ENCODE data around the gene CASD1.

Gene CASD1

GRCh38 chr7:94509264-94509886 lies at the start of gene CASD1:
CASD1 (plus strand) TSS chr7:94509809; CDS start chr7:94510085, 276 bp downstream.
- peak; percentile 66 for DNase-seq

GRCh38 chr7:94466516-94466915 lies 43.1 kb upstream of the CASD1 start:
- DNase-seq: no peak

GRCh38 chr7:94471604-94472003 lies 38.0 kb upstream of the CASD1 start:
- no peak for DNase-seq

DNA sequence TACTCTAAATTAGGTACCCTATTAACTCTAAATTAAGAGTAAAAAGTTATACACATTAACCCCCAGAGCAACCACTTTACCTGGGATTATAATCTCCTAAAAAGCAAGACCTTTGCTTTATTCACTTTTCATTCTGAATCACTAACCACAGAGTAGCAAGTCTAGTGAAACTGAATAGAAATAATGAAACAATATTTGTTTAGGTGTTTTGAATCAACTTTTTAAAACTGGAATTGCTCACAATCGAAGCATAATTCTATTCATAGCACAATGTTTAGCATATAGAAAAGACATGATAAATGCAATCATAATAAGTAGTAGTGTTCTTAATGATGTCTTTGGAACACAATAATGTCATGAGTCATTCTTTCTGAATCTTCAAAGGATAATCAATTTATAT lies 37.0 kb upstream of the CASD1 start:
- no peak for DNase-seq

DNA sequence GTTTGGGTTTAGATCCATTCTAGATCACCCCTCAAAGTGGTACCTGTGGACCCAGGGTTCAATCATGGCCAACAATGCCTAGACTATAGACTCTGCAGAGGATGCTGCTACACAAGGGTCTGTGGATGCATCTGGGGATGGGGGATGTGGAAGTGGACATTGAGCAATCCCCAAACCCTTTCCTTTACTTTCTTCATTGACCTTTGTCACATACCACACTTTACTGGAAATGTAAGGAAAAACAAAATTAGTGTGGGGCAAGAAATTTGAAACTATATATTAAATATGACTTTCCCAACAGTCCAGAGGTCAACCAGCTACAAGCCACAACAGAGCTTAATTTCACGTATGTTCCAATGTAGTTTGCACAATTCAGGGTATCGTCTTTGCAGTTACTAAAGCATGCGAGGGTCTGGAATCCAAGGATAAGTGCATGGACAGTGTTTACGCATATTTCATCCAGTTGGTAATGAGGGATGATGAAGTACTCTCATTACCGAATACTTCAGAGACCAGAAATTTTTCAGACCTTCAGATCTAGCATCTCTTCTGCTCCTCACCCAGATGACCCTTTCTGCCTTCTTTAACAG lies 33.3 kb upstream of the CASD1 start:
- DNase-seq: no peak

GRCh38 chr7:94477878-94478277 lies 31.7 kb upstream of the CASD1 start:
- DNase-seq: no peak

- no peak for DNase-seq
Measured at GRCh38 chr7:94478648-94479214, 30.9 kb upstream of the CASD1 start.

- DNase-seq: no peak
Measured at GRCh38 chr7:94481279-94481678, 28.3 kb upstream of the CASD1 start.

DNA sequence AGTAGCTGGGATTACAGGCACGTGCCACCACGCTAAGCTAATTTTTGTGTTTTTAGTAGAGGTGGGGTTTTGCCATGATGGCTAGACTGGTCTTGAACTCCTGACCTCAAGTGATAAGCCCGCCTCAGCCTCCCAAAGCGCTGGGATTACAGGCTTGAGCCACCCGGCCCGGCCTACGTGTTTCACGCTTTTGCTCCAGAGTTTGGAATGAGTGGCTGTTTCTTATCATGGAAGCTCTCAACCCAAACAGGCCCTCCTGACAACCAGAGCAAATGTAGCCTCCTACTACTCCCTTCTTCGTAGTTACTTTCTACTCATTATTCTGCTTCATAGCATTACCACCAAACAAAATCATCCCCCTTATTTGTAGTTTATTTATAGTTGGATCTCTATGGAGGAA lies 26.8 kb upstream of the CASD1 start:
- DNase-seq: no peak

- DNase-seq: no peak
Measured at GRCh38 chr7:94483843-94484242, 25.8 kb upstream of the CASD1 start.

GRCh38 chr7:94486216-94486615 lies 23.4 kb upstream of the CASD1 start:
- no peak for DNase-seq

DNA sequence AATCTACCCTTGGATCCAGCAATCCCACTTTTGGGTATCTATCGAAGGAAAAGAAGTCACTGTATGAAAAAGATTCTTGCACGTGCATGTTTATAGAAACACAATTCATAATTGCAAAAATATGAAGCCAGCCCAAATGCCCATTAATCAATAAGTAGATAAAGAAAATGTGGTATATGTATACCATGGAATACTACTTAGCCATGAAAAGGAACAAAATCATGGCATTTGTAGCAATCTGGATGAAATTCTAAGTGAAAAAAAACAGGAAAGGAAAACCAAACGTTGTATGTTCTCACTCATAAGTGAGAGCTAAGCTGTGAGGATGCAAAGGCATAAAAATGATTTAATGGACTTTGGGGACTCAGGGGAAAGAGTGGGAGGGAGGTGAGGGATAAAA lies 18.2 kb upstream of the CASD1 start:
- DNase-seq: no peak

DNA sequence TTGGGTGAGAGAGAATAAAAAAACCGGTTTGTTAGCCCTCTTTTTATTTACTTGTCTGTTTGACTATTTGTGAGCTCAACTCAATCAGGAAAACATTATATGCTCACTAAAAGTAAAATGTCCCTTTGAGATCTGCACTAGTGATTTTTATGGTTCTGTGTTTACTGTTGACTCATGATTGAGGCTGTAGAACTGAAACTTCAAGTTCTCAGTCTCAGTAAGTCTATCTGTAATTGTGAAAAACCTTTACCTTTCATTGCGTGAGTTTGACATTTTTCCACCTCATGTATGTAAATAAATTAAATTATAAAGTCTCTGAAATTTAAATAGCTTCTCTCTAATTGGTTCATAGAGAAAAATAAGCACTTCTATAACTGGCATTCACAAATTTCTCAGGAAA lies 17.0 kb upstream of the CASD1 start:
- no peak for DNase-seq

DNA sequence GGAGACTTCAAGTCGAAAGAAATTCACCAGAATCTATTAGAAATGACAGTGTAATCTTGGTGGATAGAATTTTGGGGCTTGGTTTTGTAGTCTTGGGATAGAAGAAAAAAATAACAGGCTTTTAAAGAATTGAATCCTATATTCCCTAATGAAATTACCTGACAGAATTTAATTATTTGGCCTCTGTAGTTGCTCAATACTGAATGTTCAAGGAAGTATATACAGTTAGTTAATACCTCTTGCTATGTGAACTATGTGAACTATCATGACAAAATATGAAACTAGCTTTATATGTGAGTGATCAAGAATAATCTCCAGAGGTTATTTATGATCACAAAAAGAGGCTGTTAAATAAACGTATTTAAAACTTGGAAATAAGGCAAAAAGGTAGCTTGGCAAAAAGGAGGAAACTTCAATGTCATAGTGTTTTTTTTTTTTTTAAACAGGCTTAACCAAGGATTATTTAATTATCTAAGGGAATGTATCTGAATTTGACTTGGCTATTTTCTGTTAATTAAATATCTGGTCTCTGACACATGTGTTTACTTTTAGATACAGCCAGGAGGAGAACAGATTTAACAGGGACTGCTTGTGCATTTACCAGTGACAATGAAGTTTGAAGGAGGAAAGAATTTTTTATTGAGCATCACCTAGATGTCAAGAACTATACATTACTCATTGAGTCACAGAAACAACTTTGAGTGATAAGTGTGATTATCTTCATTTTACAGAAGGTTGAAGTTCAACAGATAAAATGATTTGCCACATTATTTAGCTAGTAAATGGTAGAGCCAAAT lies 11.5 kb upstream of the CASD1 start:
- DNase-seq: no peak

DNA sequence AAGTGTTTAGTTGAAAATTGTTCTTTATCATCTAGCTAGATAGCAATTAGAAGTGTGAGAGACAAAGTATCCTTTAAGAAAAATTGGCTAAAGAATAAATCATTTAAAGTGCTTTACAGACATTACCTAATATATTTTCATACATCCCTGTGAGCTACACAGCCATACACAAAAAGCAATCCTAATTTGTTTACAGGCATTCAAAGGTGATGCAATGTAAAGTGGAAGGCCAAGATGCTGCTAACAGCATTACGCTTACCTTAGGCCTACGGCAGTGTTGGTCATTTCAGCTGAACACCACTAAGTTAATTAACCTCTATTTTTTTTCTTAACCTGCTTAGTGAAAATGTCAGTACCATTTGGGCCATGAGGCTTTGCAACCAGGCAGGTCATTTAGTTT lies 10.7 kb upstream of the CASD1 start:
- DNase-seq: no peak

DNA sequence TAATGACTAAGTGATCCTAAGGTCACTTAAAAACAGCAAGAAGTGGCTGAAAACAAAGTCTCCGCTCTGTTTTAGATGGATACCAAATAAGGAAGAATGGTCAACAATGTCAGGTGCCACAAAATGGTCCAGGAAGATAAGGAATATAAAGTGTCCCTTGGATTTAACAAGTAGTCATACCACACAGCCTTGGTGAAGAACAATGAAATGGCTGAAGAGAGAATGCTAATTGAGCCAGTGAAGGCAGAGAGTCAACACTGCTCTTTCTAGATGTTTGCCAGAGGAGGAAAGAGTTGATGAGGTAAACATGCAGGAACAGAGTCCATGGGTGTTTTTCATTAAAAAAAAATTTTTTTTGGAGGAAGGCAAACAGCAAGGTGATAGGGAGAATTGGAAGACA lies 2.1 kb upstream of the CASD1 start:
- DNase-seq: no peak

- no peak for DNase-seq
Measured at GRCh38 chr7:94507962-94508361, 1.6 kb upstream of the CASD1 start.

DNA sequence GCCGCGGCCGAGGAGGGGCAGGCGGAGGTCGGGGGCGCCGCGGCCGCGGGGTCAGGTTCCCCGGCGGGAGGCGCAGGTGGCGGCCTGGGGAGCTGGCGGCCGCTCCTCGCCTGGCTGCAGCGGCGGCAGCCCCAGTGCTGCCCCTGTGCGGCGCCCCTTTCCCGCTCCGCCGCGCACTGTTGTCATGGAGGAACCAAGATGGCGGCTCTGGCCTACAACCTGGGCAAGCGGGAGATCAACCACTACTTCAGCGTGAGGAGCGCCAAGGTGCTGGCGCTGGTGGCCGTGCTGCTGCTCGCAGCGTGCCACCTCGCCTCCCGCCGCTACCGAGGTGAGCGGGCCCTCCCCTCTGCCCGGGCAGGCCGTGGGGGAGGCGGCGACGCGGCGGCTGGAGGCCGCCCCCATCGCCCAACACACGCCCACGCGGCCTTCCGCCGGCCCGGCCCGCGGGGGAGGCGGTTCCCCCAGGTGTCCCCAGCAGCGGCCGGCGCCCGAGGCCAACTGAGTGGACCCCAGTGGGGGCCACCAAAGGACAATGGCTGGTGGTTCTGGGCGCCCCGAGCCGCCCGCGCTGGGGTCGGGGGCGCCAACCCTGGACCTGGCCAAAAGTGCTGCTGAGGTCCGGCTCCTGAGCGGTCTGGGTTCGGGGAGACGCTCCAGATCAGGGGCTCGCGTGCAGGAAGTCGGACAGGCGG lies 425 bp downstream of the CASD1 start:
- DNase-seq: peak; percentile 57

GRCh38 chr7:94510582-94511496 lies 1.2 kb downstream of the CASD1 start:
- DNase-seq: peak; percentile 67

- DNase-seq: no peak
Measured at GRCh38 chr7:94511718-94512117, 2.1 kb downstream of the CASD1 start.

GRCh38 chr7:94512735-94513564 lies 3.3 kb downstream of the CASD1 start:
- no peak for DNase-seq

- DNase-seq: no peak
Measured at GRCh38 chr7:94513565-94513860, 3.9 kb downstream of the CASD1 start.
